ENCODE measurements around the gene NDUFA3. TPM values are rescaled to one million over a fixed set of nuclear protein-coding genes. Genes with fewer than 3 reads are reported as not detected.

Gene NDUFA3
- total RNA-seq, 1 experiment from 2014 or later: 128 TPM

DNA sequence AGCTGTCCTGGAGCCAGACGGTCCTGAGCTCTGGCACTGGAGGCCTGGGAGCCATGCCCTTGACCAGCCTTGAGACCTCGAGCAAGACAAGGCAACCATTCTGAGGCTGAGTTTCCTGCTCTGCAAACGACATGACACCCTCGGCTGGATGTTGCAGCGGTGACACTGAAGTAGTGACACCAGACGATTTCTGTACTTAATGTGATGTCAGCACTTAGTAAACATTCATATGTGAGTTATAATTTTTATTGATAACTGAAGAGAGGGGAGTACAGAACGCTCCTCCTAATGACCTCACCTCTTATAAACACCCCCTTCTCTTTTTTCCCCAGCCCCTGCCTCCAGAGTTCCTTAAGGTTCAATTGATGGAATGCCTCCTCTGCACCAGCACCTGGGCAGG, 5.8 kb downstream of the NDUFA3 start:
- H3K9me3 Mint-ChIP-seq (ENCODE audit: unreplicated experiment): no peaks in the 10 kb centered on the region
- H3K4me1 Mint-ChIP-seq (ENCODE audit: insufficient read depth, unreplicated experiment): peaks cover 11% of the 10 kb centered on the region
- H3K36me3 Mint-ChIP-seq (ENCODE audit: insufficient read depth, unreplicated experiment): peaks cover 71% of the 10 kb centered on the region
- H3K27me3 Mint-ChIP-seq (ENCODE audit: insufficient read depth, unreplicated experiment): no peaks in the 10 kb centered on the region
- POLR2A ChIA-PET: no interaction called here
- H3K4me3 Mint-ChIP-seq (ENCODE audit: unreplicated experiment): no peak overlapping the region
- no peak overlapping the region for H3K27ac Mint-ChIP-seq (ENCODE audit: low read depth, unreplicated experiment)
- BruUV-seq (replicated peaks): no TSS peak
- intact Hi-C loops (cut with micrococcal nuclease): loop anchor here (10.0 kb wide), 1 partner anchor 244 kb away; the partner anchor contains the start of gene MYADM
- CTCF ChIA-PET: interaction anchor here (0.9 kb wide), 1 partner anchor 81 kb away, joined by 3 read pairs; the partner anchor contains the start of gene MBOAT7
- TF ChIP-seq CTCF (IDR thresholded peaks at IDR 0.05; ENCODE audit: unreplicated experiment): no peak
- DNase-seq (ENCODE audit: unreplicated experiment): no peak

DNA sequence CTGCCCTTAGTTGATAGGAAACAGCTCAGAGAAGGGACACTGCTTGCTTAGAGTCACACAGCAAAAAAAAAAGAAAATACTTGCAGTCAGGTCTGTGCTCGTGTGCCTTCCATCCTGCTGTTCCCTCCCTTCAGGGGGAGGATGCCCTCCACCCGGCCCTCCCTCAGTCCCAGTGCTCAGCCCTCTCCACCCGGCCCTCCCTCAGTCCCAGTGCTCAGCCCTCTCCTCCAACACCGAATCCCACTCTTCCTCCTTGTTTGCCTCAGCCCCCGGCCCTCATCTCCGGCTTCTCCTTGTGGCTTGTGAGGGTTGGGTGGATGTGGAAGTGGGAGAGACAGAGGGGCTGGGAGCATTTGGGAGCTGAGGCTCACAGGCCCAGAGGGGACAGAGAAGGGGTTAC, 7.0 kb downstream of the NDUFA3 start:
- peaks cover 68% of the 10 kb centered on the region for H3K36me3 Mint-ChIP-seq (ENCODE audit: insufficient read depth, unreplicated experiment)
- H3K9me3 Mint-ChIP-seq (ENCODE audit: unreplicated experiment): no peaks in the 10 kb centered on the region
- H3K27ac Mint-ChIP-seq (ENCODE audit: low read depth, unreplicated experiment): no peak overlapping the region
- CTCF ChIA-PET: interaction anchor here (0.5 to 0.9 kb wide), 2 partner anchors 219 to 1294 kb away, joined by 3 to 4 read pairs; no protein-coding TSS in a partner anchor
- H3K27me3 Mint-ChIP-seq (ENCODE audit: insufficient read depth, unreplicated experiment): no peaks in the 10 kb centered on the region
- H3K4me3 Mint-ChIP-seq (ENCODE audit: unreplicated experiment): no peak overlapping the region
- no TSS peak for BruUV-seq (replicated peaks)
- intact Hi-C loops (cut with micrococcal nuclease): loop anchor here (10.0 kb wide), 1 partner anchor 245 kb away; the partner anchor contains the start of gene MYADM
- POLR2A ChIA-PET: no interaction called here
- no peak for TF ChIP-seq CTCF (IDR thresholded peaks at IDR 0.05; ENCODE audit: unreplicated experiment)
- peaks cover 11% of the 10 kb centered on the region for H3K4me1 Mint-ChIP-seq (ENCODE audit: insufficient read depth, unreplicated experiment)
- DNase-seq (ENCODE audit: unreplicated experiment): no peak

- Mint-ChIP-seq H3K9me3 (ENCODE audit: unreplicated experiment) (no peaks in the 10 kb centered on the region), H3K4me3 (ENCODE audit: unreplicated experiment) (peak overlapping the region; percentile 84)
- intact Hi-C loops (cut with micrococcal nuclease): no loop called here
Measured at GRCh38 chr19:54114340-54115108, 11.9 kb downstream of the NDUFA3 start.

More at GRCh38 chr19:54114340-54115108, 11.9 kb downstream of the NDUFA3 start:
- no TSS peak for BruUV-seq (replicated peaks)
- TF ChIP-seq CTCF (IDR thresholded peaks at IDR 0.05; ENCODE audit: unreplicated experiment): no peak
- DNase-seq (ENCODE audit: unreplicated experiment): no peak
- Mint-ChIP-seq H3K27me3 (ENCODE audit: insufficient read depth, unreplicated experiment) (no peaks in the 10 kb centered on the region), H3K36me3 (ENCODE audit: insufficient read depth, unreplicated experiment) (peaks cover 57% of the 10 kb centered on the region), H3K4me1 (ENCODE audit: insufficient read depth, unreplicated experiment) (peaks cover 6% of the 10 kb centered on the region), H3K27ac (ENCODE audit: low read depth, unreplicated experiment) (peak overlapping the region; percentile 98)
- ChIA-PET POLR2A (interaction anchor here (0.5 to 6.8 kb wide), 14 partner anchors 8 to 334 kb away, joined by 3 to 84 read pairs (median 4); partner anchors contain the start of genes CNOT3, LENG8, MBOAT7 and MYADM), CTCF (interaction anchor here (0.6 to 0.9 kb wide), 3 partner anchors 18 to 273 kb away, joined by 3 to 7 read pairs (median 3); no protein-coding TSS in a partner anchor)
